Uterus (tissue), 4 donors: ENCODE results near the gene IRF8. TPM values are rescaled to one million over a fixed set of nuclear protein-coding genes. Genes with fewer than 3 reads are reported as not detected.

Source experiments
- DNase-seq, 2 donors: peaks; one replicate each; pipeline ENCODE4 v3.0.0-alpha.2; 2019 to 2020
- H3K27ac ChIP-seq, 2 donors: fragments of 200-600 bp; sonication (generic); 1 replicate in 1 of 2; 2 replicates in 1 of 2; pipeline ENCODE4 v1.5.1; 2016 to 2018
- H3K27me3 ChIP-seq, 2 donors: fragments of 200-600 bp; sonication (generic); one replicate each; pipeline ENCODE4 v1.5.1; 2018 to 2019; ENCODE audit warnings: control low read depth in 1 of 2
- H3K36me3 ChIP-seq, 2 donors: fragments of 200-600 bp; sonication (generic); one replicate each; pipeline ENCODE4 v1.5.1; 2019; ENCODE audit warnings: control low read depth in 1 of 2
- H3K4me1 ChIP-seq, 2 donors: fragments of 200-600 bp; sonication (generic); one replicate each; pipeline ENCODE4 v1.5.1; 2018 to 2019; ENCODE audit warnings: control low read depth in 1 of 2
- H3K4me3 ChIP-seq, 2 donors: fragments of 200-600 bp; sonication (generic); 1 replicate in 1 of 2; 2 replicates in 1 of 2; pipeline ENCODE4 v1.5.1; 2018 to 2019; ENCODE audit warnings: mild to moderate bottlenecking in 1 of 2
- H3K9me3 ChIP-seq, 2 donors: fragments of 200-600 bp; sonication (generic); one replicate each; pipeline ENCODE4 v1.5.1; 2019; ENCODE audit warnings: control low read depth in 1 of 2
- POLR2A ChIP-seq, 2 donors: fragments of 450-650 bp; IDR thresholded peaks; one replicate each; pipeline ENCODE4 v1.6.1; 2016; ENCODE audit warnings: antibody characterized with exemption in 2 of 2, mild to moderate bottlenecking in 1 of 2, moderate library complexity in 1 of 2
- intact Hi-C: fragments of 100-400 bp; cut with DNase I; formaldehyde crosslinking; loops from one replicate; pipeline ENCODE4 v1.15.1; 2023; ENCODE audit warnings: low total_unique reads
- total RNA-seq, 4 donors: library from RNA; depleted of rRNA in 3 of 4; stranded (reverse); fragments of >200 nt in 3 of 4; gene quantifications; one replicate each; pipeline versions ENCODE4 v1.1.0 to v1.2.4, GENCODE V29; 2014 to 2023
- TF ChIP-seq, protein P1 (sequence below), 4 experiments: fragments of 200-600 bp in 2 of 4; fragments of 450-650 bp in 2 of 4; sonication (generic) in 2 of 4; IDR thresholded peaks; one replicate each; pipeline ENCODE4 v1.5.1; 2016 to 2019; ENCODE audit warnings: antibody characterized with exemption in 4 of 4, mild to moderate bottlenecking in 2 of 4, moderate library complexity in 1 of 4
- donor health status: DM: yes; HTN: yes; CAD: no.

The IRF8 gene, protein sequence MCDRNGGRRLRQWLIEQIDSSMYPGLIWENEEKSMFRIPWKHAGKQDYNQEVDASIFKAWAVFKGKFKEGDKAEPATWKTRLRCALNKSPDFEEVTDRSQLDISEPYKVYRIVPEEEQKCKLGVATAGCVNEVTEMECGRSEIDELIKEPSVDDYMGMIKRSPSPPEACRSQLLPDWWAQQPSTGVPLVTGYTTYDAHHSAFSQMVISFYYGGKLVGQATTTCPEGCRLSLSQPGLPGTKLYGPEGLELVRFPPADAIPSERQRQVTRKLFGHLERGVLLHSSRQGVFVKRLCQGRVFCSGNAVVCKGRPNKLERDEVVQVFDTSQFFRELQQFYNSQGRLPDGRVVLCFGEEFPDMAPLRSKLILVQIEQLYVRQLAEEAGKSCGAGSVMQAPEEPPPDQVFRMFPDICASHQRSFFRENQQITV
- total RNA-seq, result 10 to 100 TPM in 1 of 4 donors, 1 to 10 TPM in 2, not detected in 1; 3.7 to 17.3 (median 3.8) TPM

DNA sequence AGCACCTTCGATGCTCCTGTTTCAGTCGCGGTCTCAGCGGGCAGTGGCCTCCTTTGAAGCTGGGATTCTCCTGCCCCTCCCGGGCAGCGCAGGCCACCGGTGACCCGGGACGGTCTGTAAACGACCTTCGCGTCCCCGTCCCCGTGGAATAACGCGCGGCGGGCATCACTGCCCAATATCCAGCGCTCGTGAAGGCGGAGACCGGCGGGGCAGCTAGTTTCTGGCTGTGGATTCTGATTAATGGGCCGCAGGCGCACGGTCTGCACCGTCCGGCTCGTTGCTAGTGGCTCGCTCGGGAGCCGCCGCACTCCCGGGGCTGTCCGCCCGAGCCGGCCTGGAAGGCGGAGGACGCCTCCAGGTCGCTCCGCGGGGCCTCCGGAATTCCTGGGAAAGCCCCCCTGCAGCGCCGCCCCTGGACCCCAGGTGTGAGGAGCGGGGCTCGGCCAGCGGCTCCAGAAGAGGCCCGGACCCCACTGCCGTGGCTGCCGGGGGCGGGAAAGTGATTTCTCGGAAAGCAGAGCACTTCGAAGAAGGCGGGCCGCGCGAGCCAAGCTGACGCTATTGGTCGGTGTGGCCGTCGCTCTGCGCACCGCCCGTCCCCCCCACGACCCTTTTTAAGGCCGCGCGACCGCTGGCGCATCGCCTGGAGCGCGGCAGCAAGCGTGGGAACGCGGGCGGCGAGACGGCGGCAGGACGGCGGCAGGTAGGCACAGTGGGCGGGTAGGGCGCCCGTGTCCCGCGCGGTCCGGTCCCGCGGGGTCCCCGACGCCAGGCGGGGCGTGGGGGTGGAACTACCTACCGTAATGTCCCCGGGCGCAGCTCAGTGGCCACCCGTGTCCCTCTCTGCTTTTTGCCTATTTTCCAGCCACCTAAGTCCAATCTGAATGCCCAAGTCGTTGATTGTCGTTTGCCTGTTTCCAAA lies at the start of gene IRF8:
Gene IRF8 (plus strand): TSS at position 642 of the 922 bp plus-strand sequence. CDS start 3,854 bp downstream, outside the sequence.
- Histone ChIP-seq H3K4me3 (peak within 1 kb of the TSS; percentile 25 to 44), H3K36me3 (no peaks in the 10 kb centered on the region), H3K27me3 (peaks cover 0 to 7% of the 10 kb centered on the region in 2 donors), H3K27ac (no peak within 1 kb of the TSS), H3K4me1 (peaks cover 0 to 8% of the 10 kb centered on the region in 2 donors), H3K9me3 (no peaks in the 10 kb centered on the region)
- intact Hi-C loops, result no loop called here
- DNase-seq, result peak in 1 of 2 donors; percentile 35
- TF ChIP-seq, protein P1, sequence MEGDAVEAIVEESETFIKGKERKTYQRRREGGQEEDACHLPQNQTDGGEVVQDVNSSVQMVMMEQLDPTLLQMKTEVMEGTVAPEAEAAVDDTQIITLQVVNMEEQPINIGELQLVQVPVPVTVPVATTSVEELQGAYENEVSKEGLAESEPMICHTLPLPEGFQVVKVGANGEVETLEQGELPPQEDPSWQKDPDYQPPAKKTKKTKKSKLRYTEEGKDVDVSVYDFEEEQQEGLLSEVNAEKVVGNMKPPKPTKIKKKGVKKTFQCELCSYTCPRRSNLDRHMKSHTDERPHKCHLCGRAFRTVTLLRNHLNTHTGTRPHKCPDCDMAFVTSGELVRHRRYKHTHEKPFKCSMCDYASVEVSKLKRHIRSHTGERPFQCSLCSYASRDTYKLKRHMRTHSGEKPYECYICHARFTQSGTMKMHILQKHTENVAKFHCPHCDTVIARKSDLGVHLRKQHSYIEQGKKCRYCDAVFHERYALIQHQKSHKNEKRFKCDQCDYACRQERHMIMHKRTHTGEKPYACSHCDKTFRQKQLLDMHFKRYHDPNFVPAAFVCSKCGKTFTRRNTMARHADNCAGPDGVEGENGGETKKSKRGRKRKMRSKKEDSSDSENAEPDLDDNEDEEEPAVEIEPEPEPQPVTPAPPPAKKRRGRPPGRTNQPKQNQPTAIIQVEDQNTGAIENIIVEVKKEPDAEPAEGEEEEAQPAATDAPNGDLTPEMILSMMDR (IDR thresholded peaks at IDR 0.05), result no peak
- TF ChIP-seq POLR2A (IDR thresholded peaks at IDR 0.05), result peak in 1 of 2 donors; percentile 33

DNA sequence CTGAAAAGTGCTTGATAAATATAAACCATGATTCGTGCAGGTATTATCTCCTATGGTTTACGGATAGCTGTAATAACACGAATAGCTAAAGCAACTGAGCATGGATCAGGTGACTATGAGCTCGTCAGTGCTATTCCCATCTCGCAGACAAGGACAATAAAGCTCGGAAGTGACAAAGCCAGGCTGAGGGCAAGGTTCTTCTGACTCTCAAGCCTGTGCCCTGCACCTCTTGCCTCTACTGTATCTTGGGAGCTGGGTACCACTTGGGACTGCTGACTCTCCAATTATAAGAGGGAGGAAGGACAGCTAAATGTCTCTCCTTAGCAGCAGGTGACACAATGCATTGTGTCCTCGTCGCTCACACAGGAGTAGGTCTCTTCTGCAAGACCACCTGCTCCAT lies 49.6 kb upstream of the IRF8 start:
- no peaks in the 10 kb centered on the region for H3K9me3 ChIP-seq
- DNase-seq, result no peak
- intact Hi-C loops, result no loop called here
- no peaks in the 10 kb centered on the region for H3K36me3 ChIP-seq
- TF ChIP-seq, protein P1 (IDR thresholded peaks at IDR 0.05), result no peak
- TF ChIP-seq POLR2A (IDR thresholded peaks at IDR 0.05), result no peak
- H3K27me3 ChIP-seq, result no peaks in the 10 kb centered on the region
- no peaks in the 10 kb centered on the region for H3K4me1 ChIP-seq
- H3K27ac ChIP-seq, result no peak overlapping the region
- no peak overlapping the region for H3K4me3 ChIP-seq

GRCh38 chr16:85850344-85850880 lies 48.5 kb upstream of the IRF8 start:
- no peak for DNase-seq
- Histone ChIP-seq H3K36me3 (no peaks in the 10 kb centered on the region), H3K4me1 (no peaks in the 10 kb centered on the region), H3K4me3 (no peak overlapping the region), H3K27ac (no peak overlapping the region), H3K27me3 (no peaks in the 10 kb centered on the region), H3K9me3 (no peaks in the 10 kb centered on the region)
- intact Hi-C loops, result no loop called here
- TF ChIP-seq, protein P1 (IDR thresholded peaks at IDR 0.05), result no peak
- TF ChIP-seq POLR2A (IDR thresholded peaks at IDR 0.05), result no peak

DNA sequence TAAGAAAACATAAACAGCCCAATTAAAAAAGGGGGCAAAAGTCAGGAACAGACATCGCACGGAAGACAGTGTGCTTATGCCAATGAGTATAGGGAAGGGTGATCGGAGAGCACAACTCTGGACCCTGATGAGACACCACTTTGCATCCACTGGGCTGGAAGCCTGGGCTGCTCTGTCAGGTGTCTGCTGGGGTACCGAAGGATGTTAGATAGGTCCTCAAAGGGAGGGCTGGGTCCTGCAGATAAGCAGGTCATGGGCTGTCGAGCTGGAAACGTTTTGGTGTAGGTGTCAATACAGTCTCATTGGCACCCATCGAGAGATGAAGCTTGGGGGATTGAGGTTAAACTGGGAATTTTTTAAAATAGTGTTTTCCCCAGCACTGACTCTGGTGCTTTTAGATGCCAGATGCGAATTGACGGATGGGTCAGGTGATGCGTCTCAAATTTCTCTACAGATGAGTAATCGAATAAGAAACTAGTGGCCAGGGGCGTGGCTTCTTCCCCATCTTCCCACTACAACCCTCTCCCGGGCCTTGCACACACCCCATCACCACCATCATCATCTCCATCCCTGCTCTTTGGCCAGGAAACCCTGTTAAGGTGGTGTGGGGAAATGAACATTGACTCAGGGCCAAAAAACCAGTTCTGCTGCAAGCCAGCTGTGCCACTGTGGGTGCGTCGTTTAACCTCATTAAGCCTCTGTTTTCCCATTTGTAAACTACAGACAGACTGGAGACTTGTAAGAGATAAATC lies 47.8 kb upstream of the IRF8 start:
- DNase-seq, result no peak
- intact Hi-C loops, result no loop called here
- TF ChIP-seq, protein P1 (IDR thresholded peaks at IDR 0.05), result no peak
- no peak for TF ChIP-seq POLR2A (IDR thresholded peaks at IDR 0.05)

More for the DNA sequence above, 47.8 kb upstream of the IRF8 start:
- Histone ChIP-seq H3K4me3 (no peak overlapping the region), H3K27ac (no peak overlapping the region), H3K36me3 (no peaks in the 10 kb centered on the region), H3K4me1 (no peaks in the 10 kb centered on the region), H3K9me3 (no peaks in the 10 kb centered on the region), H3K27me3 (no peaks in the 10 kb centered on the region)
